PC-9 (cell line): ENCODE measurements around the gene HIBADH.
A peak's percentile ranks its signal among the peaks of the same experiment; 100 is the strongest.

Experiments used
- EZH2 ChIP-seq: fragments of 200-600 bp; sonication (generic); IDR thresholded peaks from 2 replicates; pipeline ENCODE4 v1.8.0; 2017; ENCODE audit warnings: antibody characterized with exemption, low read depth
- TF ChIP-seq, protein P1 (sequence below): fragments of 200-600 bp; sonication (generic); conservative IDR thresholded peaks from 2 replicates; pipeline ENCODE4 v1.6.1; 2017; ENCODE audit warnings: mixed run types, antibody characterized with exemption, mild to moderate bottlenecking, moderate library complexity

DNA sequence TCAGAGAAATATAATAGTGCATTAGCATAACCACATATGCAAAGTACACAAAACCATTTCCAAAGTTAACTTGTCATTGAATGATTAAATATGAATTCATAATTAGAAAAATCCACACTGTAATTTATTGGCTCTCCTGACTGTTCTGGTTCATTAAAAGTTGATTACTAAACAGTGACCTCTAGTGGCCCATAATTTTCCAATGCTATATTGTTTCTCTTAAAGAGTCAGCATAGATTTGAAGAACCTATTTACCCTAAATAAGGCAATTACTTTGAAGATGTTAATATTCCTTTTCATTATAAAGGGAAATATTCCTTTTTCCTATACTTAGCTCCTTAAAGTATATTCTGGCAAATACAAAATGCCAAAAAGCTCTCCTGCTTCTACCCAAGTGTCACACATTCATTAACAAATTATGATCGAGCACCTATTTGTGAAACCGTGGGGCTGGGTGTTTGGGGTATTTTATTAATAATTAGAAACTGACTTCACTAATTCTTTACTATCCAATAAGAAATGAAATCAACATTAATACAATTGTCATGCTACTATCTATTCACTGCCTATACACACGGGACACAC, 86.2 kb downstream of the HIBADH start:
- TF ChIP-seq, protein P1, sequence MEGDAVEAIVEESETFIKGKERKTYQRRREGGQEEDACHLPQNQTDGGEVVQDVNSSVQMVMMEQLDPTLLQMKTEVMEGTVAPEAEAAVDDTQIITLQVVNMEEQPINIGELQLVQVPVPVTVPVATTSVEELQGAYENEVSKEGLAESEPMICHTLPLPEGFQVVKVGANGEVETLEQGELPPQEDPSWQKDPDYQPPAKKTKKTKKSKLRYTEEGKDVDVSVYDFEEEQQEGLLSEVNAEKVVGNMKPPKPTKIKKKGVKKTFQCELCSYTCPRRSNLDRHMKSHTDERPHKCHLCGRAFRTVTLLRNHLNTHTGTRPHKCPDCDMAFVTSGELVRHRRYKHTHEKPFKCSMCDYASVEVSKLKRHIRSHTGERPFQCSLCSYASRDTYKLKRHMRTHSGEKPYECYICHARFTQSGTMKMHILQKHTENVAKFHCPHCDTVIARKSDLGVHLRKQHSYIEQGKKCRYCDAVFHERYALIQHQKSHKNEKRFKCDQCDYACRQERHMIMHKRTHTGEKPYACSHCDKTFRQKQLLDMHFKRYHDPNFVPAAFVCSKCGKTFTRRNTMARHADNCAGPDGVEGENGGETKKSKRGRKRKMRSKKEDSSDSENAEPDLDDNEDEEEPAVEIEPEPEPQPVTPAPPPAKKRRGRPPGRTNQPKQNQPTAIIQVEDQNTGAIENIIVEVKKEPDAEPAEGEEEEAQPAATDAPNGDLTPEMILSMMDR, result peak; percentile 91
- TF ChIP-seq EZH2, result no peak
